Adrenal gland (tissue), 5 donors: ENCODE data around the gene CACNA1D.

Experiments used
- CTCF ChIP-seq, 6 experiments: fragments of 450-650 bp in 4 of 6; fragments of 200-600 bp in 2 of 6; sonication (generic) in 1 of 6; IDR thresholded peaks; 1 replicate in 5 of 6; 2 replicates in 1 of 6; pipeline versions ENCODE4 v1.5.1 to v1.8.0; 2016 to 2021; ENCODE audit warnings: antibody characterized with exemption in 6 of 6, mild to moderate bottlenecking in 2 of 6, moderate library complexity in 1 of 6
- POLR2A ChIP-seq, 2 donors: fragments of 450-650 bp; IDR thresholded peaks; one replicate each; pipeline ENCODE4 v1.6.1; 2017; ENCODE audit warnings: antibody characterized with exemption in 2 of 2, mild to moderate bottlenecking in 2 of 2, moderate library complexity in 1 of 2
- donor health status: DM: no; HTN: no; CAD: no.

GRCh38 chr3:53775834-53776251 is 281.4 kb downstream of the CACNA1D start:
- no peak for TF ChIP-seq CTCF (IDR thresholded peaks at IDR 0.05)
- no peak for TF ChIP-seq POLR2A (IDR thresholded peaks at IDR 0.05)
